Measurements from ENCODE around the gene MRGPRX3.

The MRGPRX3 gene

DNA sequence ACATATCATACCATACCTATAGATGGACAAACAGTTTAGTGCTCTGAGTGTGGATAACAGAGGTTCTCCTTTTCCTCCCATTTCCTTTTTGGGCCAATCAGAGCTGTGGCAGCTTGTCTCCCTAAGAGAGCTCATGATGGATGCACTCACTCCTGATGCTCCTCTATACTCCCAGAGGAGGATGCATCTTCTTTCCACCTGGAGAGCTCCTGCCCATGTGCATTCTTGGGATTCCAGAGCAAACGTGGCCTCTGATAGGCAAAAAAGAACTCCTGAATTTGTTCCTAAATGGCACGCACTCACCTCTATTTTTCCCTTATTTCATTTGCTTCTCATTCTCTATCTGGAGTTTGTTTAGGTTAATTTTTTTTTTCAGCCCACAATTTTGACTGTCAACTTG is 2.9 kb downstream of the MRGPRX3 start:
- H3K27me3 Mint-ChIP-seq, result peaks cover 31% of the 10 kb centered on the region
- no peak for ATAC-seq
- H3K4me3 Mint-ChIP-seq, result no peak overlapping the region
- H3K36me3 Mint-ChIP-seq, result no peaks in the 10 kb centered on the region
- no peak overlapping the region for H3K27ac Mint-ChIP-seq
- H3K4me1 Mint-ChIP-seq, result no peaks in the 10 kb centered on the region
- peaks cover 3% of the 10 kb centered on the region for H3K9me3 Mint-ChIP-seq

DNA sequence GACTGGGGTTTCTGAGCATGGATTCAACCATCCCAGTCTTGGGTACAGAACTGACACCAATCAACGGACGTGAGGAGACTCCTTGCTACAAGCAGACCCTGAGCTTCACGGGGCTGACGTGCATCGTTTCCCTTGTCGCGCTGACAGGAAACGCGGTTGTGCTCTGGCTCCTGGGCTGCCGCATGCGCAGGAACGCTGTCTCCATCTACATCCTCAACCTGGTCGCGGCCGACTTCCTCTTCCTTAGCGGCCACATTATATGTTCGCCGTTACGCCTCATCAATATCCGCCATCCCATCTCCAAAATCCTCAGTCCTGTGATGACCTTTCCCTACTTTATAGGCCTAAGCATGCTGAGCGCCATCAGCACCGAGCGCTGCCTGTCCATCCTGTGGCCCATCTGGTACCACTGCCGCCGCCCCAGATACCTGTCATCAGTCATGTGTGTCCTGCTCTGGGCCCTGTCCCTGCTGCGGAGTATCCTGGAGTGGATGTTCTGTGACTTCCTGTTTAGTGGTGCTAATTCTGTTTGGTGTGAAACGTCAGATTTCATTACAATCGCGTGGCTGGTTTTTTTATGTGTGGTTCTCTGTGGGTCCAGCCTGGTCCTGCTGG is 4.9 kb downstream of the MRGPRX3 start:
- Mint-ChIP-seq H3K4me3 (no peak overlapping the region), H3K27me3 (peaks cover 27% of the 10 kb centered on the region), H3K4me1 (no peaks in the 10 kb centered on the region), H3K36me3 (no peaks in the 10 kb centered on the region), H3K9me3 (peaks cover 3% of the 10 kb centered on the region), H3K27ac (no peak overlapping the region)
- ATAC-seq, result no peak

DNA sequence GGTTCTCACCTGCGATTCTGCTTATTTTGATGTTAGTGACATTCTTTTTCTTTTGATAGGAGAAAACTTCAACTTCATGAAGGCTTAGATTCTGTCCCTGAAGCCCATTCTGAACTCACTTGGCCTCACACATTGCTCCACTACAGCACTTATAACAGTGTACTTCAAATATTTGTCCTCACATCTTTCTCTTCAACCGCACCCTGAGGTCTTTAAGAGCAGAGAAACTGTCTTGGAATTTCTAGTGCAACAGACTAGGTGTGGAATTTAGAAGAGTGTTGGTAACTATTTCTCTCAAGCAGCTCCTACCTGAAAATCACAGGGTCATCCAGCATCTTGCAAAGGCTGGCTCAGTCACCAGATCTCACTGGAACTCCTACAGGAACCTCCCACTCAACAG is 7.8 kb downstream of the MRGPRX3 start:
- Mint-ChIP-seq H3K27ac (no peak overlapping the region), H3K4me1 (no peaks in the 10 kb centered on the region), H3K36me3 (no peaks in the 10 kb centered on the region), H3K4me3 (no peak overlapping the region), H3K27me3 (peaks cover 39% of the 10 kb centered on the region), H3K9me3 (peaks cover 3% of the 10 kb centered on the region)
- no peak for ATAC-seq

DNA sequence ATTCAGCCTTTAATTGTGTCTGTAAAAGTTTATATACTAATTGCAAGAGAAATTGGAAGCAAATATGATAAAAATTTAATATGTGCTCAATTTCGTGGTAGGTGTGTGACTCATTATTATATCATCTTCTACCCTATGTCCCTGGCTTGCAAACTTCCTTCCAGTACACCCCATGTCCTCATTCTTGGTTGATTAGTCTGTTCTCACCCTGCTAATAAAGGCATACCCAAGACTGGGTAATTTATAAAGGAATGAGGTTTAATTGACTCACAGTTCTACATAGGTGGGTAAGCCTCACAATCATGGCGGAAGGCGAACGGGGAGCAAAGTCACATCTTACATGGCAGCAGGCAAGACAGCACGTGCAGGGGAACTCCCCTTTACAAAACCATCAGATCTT is 11.9 kb downstream of the MRGPRX3 start:
- no peak overlapping the region for H3K4me3 Mint-ChIP-seq
- no peak for ATAC-seq
- no peaks in the 10 kb centered on the region for H3K9me3 Mint-ChIP-seq
- no peaks in the 10 kb centered on the region for H3K36me3 Mint-ChIP-seq
- peaks cover 10% of the 10 kb centered on the region for H3K4me1 Mint-ChIP-seq
- no peak overlapping the region for H3K27ac Mint-ChIP-seq
- peaks cover 41% of the 10 kb centered on the region for H3K27me3 Mint-ChIP-seq

DNA sequence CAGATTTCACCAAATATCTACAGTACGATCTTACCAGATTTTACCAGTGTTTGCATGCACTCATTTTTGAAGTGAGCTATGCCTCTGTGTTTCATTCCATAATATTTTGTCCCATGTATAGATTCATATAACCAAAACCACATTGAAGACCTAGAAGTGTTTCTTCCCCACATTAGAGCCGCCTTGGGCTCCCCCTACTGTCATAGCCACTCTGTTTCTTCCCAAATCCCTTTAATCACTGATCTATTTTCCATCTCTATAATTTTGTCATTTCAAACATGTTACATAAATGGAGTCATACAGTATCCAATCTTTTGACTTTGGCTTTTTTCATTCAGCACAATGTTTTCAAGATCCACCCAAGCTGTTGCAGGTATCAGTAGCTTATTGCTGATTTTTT is 12.7 kb downstream of the MRGPRX3 start:
- Mint-ChIP-seq H3K36me3 (no peaks in the 10 kb centered on the region), H3K27ac (no peak overlapping the region), H3K9me3 (no peaks in the 10 kb centered on the region), H3K4me1 (peaks cover 10% of the 10 kb centered on the region), H3K4me3 (no peak overlapping the region), H3K27me3 (peaks cover 41% of the 10 kb centered on the region)
- no peak for ATAC-seq

DNA sequence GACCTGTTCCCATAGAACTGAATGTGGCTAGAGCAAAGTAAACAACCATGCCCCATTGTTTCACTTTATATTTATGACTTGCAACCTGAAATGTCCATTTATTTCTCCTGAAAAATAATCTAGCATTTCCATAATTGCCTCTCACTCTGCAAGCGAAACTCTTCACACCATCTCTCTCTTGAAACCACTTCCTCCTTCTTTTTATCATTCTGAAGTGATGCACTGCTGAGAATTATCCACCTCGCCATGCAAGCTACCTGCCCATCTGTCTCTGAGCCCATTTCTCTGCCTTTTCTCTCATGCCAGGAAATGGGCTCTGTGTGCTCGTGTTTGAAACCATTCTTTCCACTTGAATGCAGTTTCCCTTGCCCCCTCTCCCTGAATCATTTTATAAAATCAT is 13.5 kb downstream of the MRGPRX3 start:
- H3K27me3 Mint-ChIP-seq, result peaks cover 41% of the 10 kb centered on the region
- no peaks in the 10 kb centered on the region for H3K9me3 Mint-ChIP-seq
- no peak overlapping the region for H3K27ac Mint-ChIP-seq
- H3K36me3 Mint-ChIP-seq, result no peaks in the 10 kb centered on the region
- peaks cover 10% of the 10 kb centered on the region for H3K4me1 Mint-ChIP-seq
- no peak overlapping the region for H3K4me3 Mint-ChIP-seq
- no peak for ATAC-seq

DNA sequence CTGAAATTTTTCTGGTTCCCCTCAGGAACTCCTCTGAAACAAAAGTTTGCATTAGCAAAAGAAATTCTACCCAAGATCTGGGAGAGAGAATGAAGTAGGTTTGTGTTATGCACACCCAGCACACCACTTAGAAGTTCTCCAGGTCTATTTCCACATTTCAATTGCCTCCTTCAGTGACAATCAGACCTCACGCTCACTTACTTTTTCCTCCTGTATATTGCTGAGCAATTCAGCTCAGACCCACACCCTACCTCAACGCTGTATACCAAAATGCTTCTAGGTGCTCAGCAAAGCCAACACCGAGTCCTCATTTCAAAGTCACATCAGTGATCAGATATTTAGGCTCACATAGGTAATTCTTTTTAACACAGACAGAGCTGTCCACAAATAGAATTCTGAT is 19.2 kb downstream of the MRGPRX3 start:
- no peak for ATAC-seq
- Mint-ChIP-seq H3K36me3 (no peaks in the 10 kb centered on the region), H3K9me3 (no peaks in the 10 kb centered on the region), H3K4me1 (no peaks in the 10 kb centered on the region), H3K27ac (no peak overlapping the region), H3K4me3 (no peak overlapping the region), H3K27me3 (peaks cover 22% of the 10 kb centered on the region)

DNA sequence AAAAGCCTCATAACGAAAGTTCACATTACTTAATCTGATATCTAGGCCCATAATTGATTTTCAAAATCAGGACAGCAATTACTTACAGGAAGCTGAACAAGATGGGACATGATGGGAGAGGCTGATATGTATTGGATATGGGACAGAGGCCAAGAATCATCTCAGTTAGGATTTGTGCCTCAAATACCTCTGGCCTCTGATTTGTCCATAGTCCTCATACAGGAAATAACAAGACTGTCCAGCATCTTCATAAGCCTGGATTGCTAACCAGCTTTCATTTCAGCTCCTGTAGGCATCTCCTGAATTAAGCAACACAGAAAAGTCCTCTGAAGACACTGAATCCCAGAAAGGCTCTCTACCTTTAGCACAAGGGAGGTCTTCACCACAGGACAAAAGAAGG is 36.0 kb downstream of the MRGPRX3 start:
- ATAC-seq, result no peak
- H3K27ac Mint-ChIP-seq, result no peak overlapping the region
- H3K27me3 Mint-ChIP-seq, result no peaks in the 10 kb centered on the region
- H3K4me1 Mint-ChIP-seq, result peaks cover 14% of the 10 kb centered on the region
- no peaks in the 10 kb centered on the region for H3K36me3 Mint-ChIP-seq
- no peak overlapping the region for H3K4me3 Mint-ChIP-seq
- peaks cover 3% of the 10 kb centered on the region for H3K9me3 Mint-ChIP-seq

DNA sequence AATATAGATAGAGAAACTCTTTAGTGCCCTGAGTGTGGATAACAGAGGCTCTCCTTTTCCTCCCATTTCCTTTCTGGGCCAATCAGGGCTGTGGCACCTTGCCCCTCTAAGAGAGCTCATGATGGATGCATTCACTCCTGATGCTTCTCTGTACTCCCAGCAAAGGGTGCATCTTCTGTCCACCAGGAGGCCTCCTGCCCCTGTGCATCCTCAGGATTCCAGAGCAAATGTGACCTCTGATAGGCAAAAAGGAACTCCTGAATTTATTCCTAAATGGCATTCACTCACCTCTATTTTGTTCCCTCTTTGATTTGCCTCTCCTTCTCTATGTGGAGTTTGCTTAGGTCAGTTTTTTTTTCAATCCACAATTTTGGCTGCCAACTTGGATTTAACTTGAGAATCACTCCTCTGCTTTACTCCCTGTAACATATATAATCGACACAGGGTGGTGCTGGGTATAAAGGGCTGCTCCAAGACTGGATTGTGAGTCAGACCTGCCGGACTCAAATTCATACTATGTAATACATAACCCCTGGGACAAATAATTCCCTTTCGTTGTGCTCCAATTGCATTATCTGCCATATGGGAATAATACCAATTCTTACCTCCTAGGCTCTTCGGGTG is 39.1 kb downstream of the MRGPRX3 start:
- Mint-ChIP-seq H3K4me3 (no peak overlapping the region), H3K27me3 (no peaks in the 10 kb centered on the region), H3K9me3 (peaks cover 3% of the 10 kb centered on the region), H3K27ac (no peak overlapping the region), H3K36me3 (no peaks in the 10 kb centered on the region), H3K4me1 (peaks cover 8% of the 10 kb centered on the region)
- no peak for ATAC-seq

DNA sequence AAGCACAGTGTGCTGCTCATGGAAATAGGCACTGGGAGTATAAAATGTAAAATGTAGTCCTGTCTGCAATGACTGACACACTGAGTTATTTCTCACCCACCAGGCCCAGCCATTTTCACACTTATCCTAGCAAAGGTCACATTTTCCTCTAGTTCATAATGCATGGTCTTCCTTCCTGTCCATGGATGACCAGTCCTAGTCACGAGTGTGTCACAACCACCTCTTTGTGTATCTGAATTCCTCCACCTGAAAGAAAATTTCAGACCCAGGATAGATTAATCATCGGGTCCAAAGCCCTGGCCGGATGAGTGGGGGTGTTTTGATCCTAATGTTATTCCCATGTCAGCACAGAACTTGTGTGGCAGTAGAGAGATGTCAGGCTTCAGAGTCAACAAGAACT is 40.3 kb downstream of the MRGPRX3 start, which contains the start of gene MRGPRX4:
Gene MRGPRX4, plus strand, starts transcription at position 172 of the 400 bp plus-strand sequence. CDS start 420 bp downstream, outside the sequence.
- no peaks in the 10 kb centered on the region for H3K9me3 Mint-ChIP-seq
- ATAC-seq, result no peak
- H3K36me3 Mint-ChIP-seq, result no peaks in the 10 kb centered on the region
- H3K4me1 Mint-ChIP-seq, result peaks cover 8% of the 10 kb centered on the region
- H3K4me3 Mint-ChIP-seq, result peak within 1 kb of the TSS; percentile 87
- H3K27ac Mint-ChIP-seq, result peak within 1 kb of the TSS; percentile 76
- no peaks in the 10 kb centered on the region for H3K27me3 Mint-ChIP-seq

DNA sequence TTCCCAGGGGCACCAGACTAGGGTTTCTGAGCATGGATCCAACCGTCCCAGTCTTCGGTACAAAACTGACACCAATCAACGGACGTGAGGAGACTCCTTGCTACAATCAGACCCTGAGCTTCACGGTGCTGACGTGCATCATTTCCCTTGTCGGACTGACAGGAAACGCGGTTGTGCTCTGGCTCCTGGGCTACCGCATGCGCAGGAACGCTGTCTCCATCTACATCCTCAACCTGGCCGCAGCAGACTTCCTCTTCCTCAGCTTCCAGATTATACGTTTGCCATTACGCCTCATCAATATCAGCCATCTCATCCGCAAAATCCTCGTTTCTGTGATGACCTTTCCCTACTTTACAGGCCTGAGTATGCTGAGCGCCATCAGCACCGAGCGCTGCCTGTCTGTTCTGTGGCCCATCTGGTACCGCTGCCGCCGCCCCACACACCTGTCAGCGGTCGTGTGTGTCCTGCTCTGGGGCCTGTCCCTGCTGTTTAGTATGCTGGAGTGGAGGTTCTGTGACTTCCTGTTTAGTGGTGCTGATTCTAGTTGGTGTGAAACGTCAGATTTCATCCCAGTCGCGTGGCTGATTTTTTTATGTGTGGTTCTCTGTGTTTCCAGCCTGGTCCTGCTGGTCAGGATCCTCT is 41.0 kb downstream of the MRGPRX3 start:
- H3K4me1 Mint-ChIP-seq, result peaks cover 8% of the 10 kb centered on the region
- H3K27ac Mint-ChIP-seq, result peak overlapping the region; percentile 76
- no peaks in the 10 kb centered on the region for H3K36me3 Mint-ChIP-seq
- ATAC-seq, result peak; percentile 84
- H3K27me3 Mint-ChIP-seq, result no peaks in the 10 kb centered on the region
- peak overlapping the region; percentile 87 for H3K4me3 Mint-ChIP-seq
- no peaks in the 10 kb centered on the region for H3K9me3 Mint-ChIP-seq

Measured in stimulated activated memory B cell treated with anti-CD40 and anti-IgM and Interleukin-4, amounts not matched to agents 10 μg/mL and 1 μg/mL and 100 μg/mL, for 72 hours (primary cell).